Heart left ventricle (tissue), 13 donors: ENCODE results near the gene HTR4.

ENCODE experiments used
- POLR2A ChIP-seq, 2 donors: fragments of 450-650 bp; IDR thresholded peaks; one replicate each; pipeline ENCODE4 v1.6.1; 2017; ENCODE audit warnings: antibody characterized with exemption in 2 of 2, mild to moderate bottlenecking in 2 of 2, moderate library complexity in 2 of 2
- TF ChIP-seq, protein P1 (sequence below), 12 donors: fragments of 200-600 bp; sonication (generic) in 4 of 12; IDR thresholded peaks; one replicate each; pipeline versions ENCODE4 v1.5.0 to v1.8.0; 2018 to 2022; ENCODE audit warnings: antibody characterized with exemption in 12 of 12, mild to moderate bottlenecking in 5 of 12
- donor health status: ischemic (EF 13 %, LVEDD 7.1; RV severe dilation, severe dysfunction).
- donor health status: DM: no; HTN: yes; CAD: no.
- donor health status: DM: no; HTN: no; CAD: no.
- donor health status: ischemic (EF 25% LVEDD 6.9; RV normal size, moderate dysfunction).
- donor health status: ischemic (EF 25% LVEDD 5.7; RV mildly dilated, moderate dysfunction).
- donor health status: ischemic (EF 35%, LVEDD 5.7; RV mildly dilated, moderate dysfunction).
- donor health status: nonischemic (EF 11% LVEDD 7.7; RV severe dilation, severe dysfunction).
- donor health status: DM: yes; HTN: yes; CAD: no.
- donor health status: PGD.
- donor health status: ischemic (EF 29% LVEDD 5.4; RV normal size, mild dysfunction).
- donor health status: nonischemic (EF 23%, LVEDD 6.1; RV moderate dilation, normal function).

DNA sequence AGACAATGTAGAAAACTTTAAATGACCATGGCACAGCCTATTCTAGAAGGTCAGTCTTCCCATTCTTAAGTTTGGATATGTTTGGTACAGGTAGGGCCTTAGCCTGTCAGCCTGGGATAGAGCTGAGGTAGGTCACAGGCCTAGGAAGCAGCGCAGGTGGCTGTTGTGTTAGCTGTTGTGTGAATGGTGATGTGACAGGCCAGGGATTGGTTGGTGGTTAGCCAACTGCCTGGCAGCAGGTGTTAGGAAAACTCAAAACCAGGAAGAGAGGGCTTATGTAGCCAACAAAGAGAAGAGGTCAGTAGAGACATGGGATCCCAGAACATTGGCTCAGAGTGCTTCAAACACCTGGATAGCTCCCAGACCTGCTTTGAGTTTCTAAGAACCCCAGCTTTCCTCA lies 186.4 kb downstream of the HTR4 start:
- no peak for TF ChIP-seq POLR2A (IDR thresholded peaks at IDR 0.05)
- TF ChIP-seq, protein P1, sequence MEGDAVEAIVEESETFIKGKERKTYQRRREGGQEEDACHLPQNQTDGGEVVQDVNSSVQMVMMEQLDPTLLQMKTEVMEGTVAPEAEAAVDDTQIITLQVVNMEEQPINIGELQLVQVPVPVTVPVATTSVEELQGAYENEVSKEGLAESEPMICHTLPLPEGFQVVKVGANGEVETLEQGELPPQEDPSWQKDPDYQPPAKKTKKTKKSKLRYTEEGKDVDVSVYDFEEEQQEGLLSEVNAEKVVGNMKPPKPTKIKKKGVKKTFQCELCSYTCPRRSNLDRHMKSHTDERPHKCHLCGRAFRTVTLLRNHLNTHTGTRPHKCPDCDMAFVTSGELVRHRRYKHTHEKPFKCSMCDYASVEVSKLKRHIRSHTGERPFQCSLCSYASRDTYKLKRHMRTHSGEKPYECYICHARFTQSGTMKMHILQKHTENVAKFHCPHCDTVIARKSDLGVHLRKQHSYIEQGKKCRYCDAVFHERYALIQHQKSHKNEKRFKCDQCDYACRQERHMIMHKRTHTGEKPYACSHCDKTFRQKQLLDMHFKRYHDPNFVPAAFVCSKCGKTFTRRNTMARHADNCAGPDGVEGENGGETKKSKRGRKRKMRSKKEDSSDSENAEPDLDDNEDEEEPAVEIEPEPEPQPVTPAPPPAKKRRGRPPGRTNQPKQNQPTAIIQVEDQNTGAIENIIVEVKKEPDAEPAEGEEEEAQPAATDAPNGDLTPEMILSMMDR (IDR thresholded peaks at IDR 0.05), result no peak
